ENCODE results near the gene EWSR1. TPM values are rescaled to one million over a fixed set of nuclear protein-coding genes. Genes with fewer than 3 reads are reported as not detected.

EWSR1 gene
- total RNA-seq, 1 donor from 2014 or later = 199 TPM

GRCh38 chr22:29300467-29300806 lies 32.4 kb downstream of the EWSR1 start:
- no peaks in the 10 kb centered on the region for H3K9me3 ChIP-seq (ENCODE audit: insufficient read depth, low read depth, low read length)
- peaks cover 26% of the 10 kb centered on the region for H3K36me3 Mint-ChIP-seq (ENCODE audit: low read depth, unreplicated experiment)
- H3K9ac ChIP-seq (ENCODE audit: low read length) = no peak overlapping the region
- H3K9me3 Mint-ChIP-seq (ENCODE audit: unreplicated experiment) = peaks cover 5% of the 10 kb centered on the region
- no peak overlapping the region for H3K4me3 ChIP-seq (ENCODE audit: insufficient read depth, low read depth, low read length)
- H3K4me1 ChIP-seq (ENCODE audit: insufficient read depth, low read length) = no peaks in the 10 kb centered on the region
- H3K27ac Mint-ChIP-seq (ENCODE audit: unreplicated experiment) = no peak overlapping the region
- TF ChIP-seq CTCF (IDR thresholded peaks at IDR 0.05; ENCODE audit: insufficient read depth, low read depth, low read length) (no peak), EZH2 (IDR thresholded peaks at IDR 0.05; ENCODE audit: insufficient read depth, low read length) (no peak)
- H3K4me3 Mint-ChIP-seq (ENCODE audit: unreplicated experiment) = no peak overlapping the region
- H3K27ac ChIP-seq (ENCODE audit: low read depth, low read length) = no peak overlapping the region
- no peaks in the 10 kb centered on the region for H3K27me3 ChIP-seq (ENCODE audit: insufficient read depth, low read length)
- no peaks in the 10 kb centered on the region for H3K4me1 Mint-ChIP-seq (ENCODE audit: low read depth, unreplicated experiment)
- FAIRE-seq (no peak), DNase-seq (ENCODE audit: low read depth) (no peak)
- no peaks in the 10 kb centered on the region for H3K27me3 Mint-ChIP-seq (ENCODE audit: low read depth, unreplicated experiment)
- peaks cover 64% of the 10 kb centered on the region for H4K20me1 ChIP-seq (ENCODE audit: insufficient read depth, low read length)
- no peak overlapping the region for H3K4me2 ChIP-seq (ENCODE audit: low read length)
- peaks cover 45% of the 10 kb centered on the region for H3K36me3 ChIP-seq (ENCODE audit: insufficient read depth, low read length)
- H3K79me2 ChIP-seq (ENCODE audit: insufficient read depth, low read length) = peaks cover 3% of the 10 kb centered on the region
- H2AFZ ChIP-seq (ENCODE audit: low read depth, low read length) = no peak overlapping the region

GRCh38 chr22:29300807-29301601 lies 32.9 kb downstream of the EWSR1 start:
- no peak overlapping the region for H3K27ac ChIP-seq (ENCODE audit: low read depth, low read length)
- peak overlapping the region; percentile 18 for H3K27ac Mint-ChIP-seq (ENCODE audit: unreplicated experiment)
- H3K36me3 Mint-ChIP-seq (ENCODE audit: low read depth, unreplicated experiment) = peaks cover 23% of the 10 kb centered on the region
- no peak overlapping the region for H3K4me2 ChIP-seq (ENCODE audit: low read length)
- H3K79me2 ChIP-seq (ENCODE audit: insufficient read depth, low read length) = no peaks in the 10 kb centered on the region
- H3K4me1 Mint-ChIP-seq (ENCODE audit: low read depth, unreplicated experiment) = no peaks in the 10 kb centered on the region
- H3K9me3 Mint-ChIP-seq (ENCODE audit: unreplicated experiment) = peaks cover 5% of the 10 kb centered on the region
- H3K36me3 ChIP-seq (ENCODE audit: insufficient read depth, low read length) = peaks cover 39% of the 10 kb centered on the region
- H3K4me1 ChIP-seq (ENCODE audit: insufficient read depth, low read length) = peaks cover 2% of the 10 kb centered on the region
- H3K9ac ChIP-seq (ENCODE audit: low read length) = no peak overlapping the region
- no peaks in the 10 kb centered on the region for H3K27me3 ChIP-seq (ENCODE audit: insufficient read depth, low read length)
- H3K27me3 Mint-ChIP-seq (ENCODE audit: low read depth, unreplicated experiment) = no peaks in the 10 kb centered on the region
- no peak for FAIRE-seq
- H3K9me3 ChIP-seq (ENCODE audit: insufficient read depth, low read depth, low read length) = no peaks in the 10 kb centered on the region
- TF ChIP-seq EZH2 (IDR thresholded peaks at IDR 0.05; ENCODE audit: insufficient read depth, low read length) (no peak), CTCF (IDR thresholded peaks at IDR 0.05; ENCODE audit: insufficient read depth, low read depth, low read length) (no peak)
- DNase-seq (ENCODE audit: low read depth) = no peak
- H3K4me3 ChIP-seq (ENCODE audit: insufficient read depth, low read depth, low read length) = no peak overlapping the region
- peaks cover 58% of the 10 kb centered on the region for H4K20me1 ChIP-seq (ENCODE audit: insufficient read depth, low read length)
- no peak overlapping the region for H2AFZ ChIP-seq (ENCODE audit: low read depth, low read length)
- H3K4me3 Mint-ChIP-seq (ENCODE audit: unreplicated experiment) = no peak overlapping the region

- Mint-ChIP-seq H3K9me3 (ENCODE audit: unreplicated experiment) (peaks cover 5% of the 10 kb centered on the region), H3K4me3 (ENCODE audit: unreplicated experiment) (no peak overlapping the region), H3K27me3 (ENCODE audit: low read depth, unreplicated experiment) (no peaks in the 10 kb centered on the region), H3K4me1 (ENCODE audit: low read depth, unreplicated experiment) (no peaks in the 10 kb centered on the region), H3K27ac (ENCODE audit: unreplicated experiment) (peak overlapping the region; percentile 58), H3K36me3 (ENCODE audit: low read depth, unreplicated experiment) (peaks cover 20% of the 10 kb centered on the region)
- no peak for TF ChIP-seq CTCF (IDR thresholded peaks at IDR 0.05; ENCODE audit: insufficient read depth, low read depth, low read length)
- no peak for TF ChIP-seq EZH2 (IDR thresholded peaks at IDR 0.05; ENCODE audit: insufficient read depth, low read length)
- FAIRE-seq = no peak
- H3K4me1 ChIP-seq (ENCODE audit: insufficient read depth, low read length) = peaks cover 7% of the 10 kb centered on the region
- H3K79me2 ChIP-seq (ENCODE audit: insufficient read depth, low read length) = no peaks in the 10 kb centered on the region
- no peak for DNase-seq (ENCODE audit: low read depth)
- H3K9me3 ChIP-seq (ENCODE audit: insufficient read depth, low read depth, low read length) = no peaks in the 10 kb centered on the region
- H2AFZ ChIP-seq (ENCODE audit: low read depth, low read length) = no peak overlapping the region
- peaks cover 52% of the 10 kb centered on the region for H4K20me1 ChIP-seq (ENCODE audit: insufficient read depth, low read length)
- no peak overlapping the region for H3K4me3 ChIP-seq (ENCODE audit: insufficient read depth, low read depth, low read length)
- no peak overlapping the region for H3K9ac ChIP-seq (ENCODE audit: low read length)
- no peaks in the 10 kb centered on the region for H3K27me3 ChIP-seq (ENCODE audit: insufficient read depth, low read length)
- peaks cover 31% of the 10 kb centered on the region for H3K36me3 ChIP-seq (ENCODE audit: insufficient read depth, low read length)
- H3K27ac ChIP-seq (ENCODE audit: low read depth, low read length) = no peak overlapping the region
- no peak overlapping the region for H3K4me2 ChIP-seq (ENCODE audit: low read length)
Observed at GRCh38 chr22:29301716-29302401, 33.8 kb downstream of the EWSR1 start.

Data from astrocyte (in vitro differentiated cells and primary cell).